A549 (cell line): ENCODE results near the gene SRPRA. TPM values are rescaled to one million over a fixed set of nuclear protein-coding genes. Genes with fewer than 3 reads are reported as not detected.

Source experiments
- ATAC-seq, 2 experiments: fragments of 200-7000 bp in 1 of 2; fragments of >200 bp in 1 of 2; cut with Nextera tagmentation in 1 of 2; cut with Tn5 transposase in 1 of 2; 3 replicates each; pipeline versions ENCODE4 v1.8.0 to v1.9.1; 2018 to 2020; ENCODE audit warnings: mild to moderate bottlenecking in 1 of 2, moderate library complexity in 1 of 2
- CTCF ChIA-PET: fragments of 300-600 bp; sonication (Branson Sonifier 250); formaldehyde crosslinking; extraction: SDS; loops from one replicate; lab custom pipeline; 2021; ENCODE audit warnings: antibody characterized with exemption, inconsistent platforms; lab: Yijun Ruan, JAX
- POLR2A ChIA-PET: fragments of 350-600 bp; formaldehyde crosslinking; extraction: SDS; loops from one replicate; lab custom pipeline; 2021; ENCODE audit warnings: antibody characterized with exemption, inconsistent platforms; lab: Yijun Ruan, JAX
- DNase-seq, 2 experiments: peaks; one replicate each; pipeline versions ENCODE4 v3.0.0 to v3.0.0-alpha.2; 2011 to 2016; ENCODE audit warnings: low read depth in 1 of 2, low spot score in 1 of 2
- FAIRE-seq: peaks from 2 replicates; lab custom pipeline; 2011; peaks lifted over from hg19 to GRCh38; lab: Jason Lieb, UNC
- H3K27ac ChIP-seq, 2 experiments: fragments of >200 bp; sonication (Bioruptor Twin); formaldehyde crosslinking; 3 replicates each; pipeline ENCODE4 v1.5.1; 2016 to 2017
- H3K4me1 ChIP-seq: fragments of >200 bp; sonication (Bioruptor Twin); formaldehyde crosslinking; 3 replicates; pipeline ENCODE4 v1.6.1; 2016
- H3K4me2 ChIP-seq: fragments of >200 bp; sonication (Bioruptor Twin); formaldehyde crosslinking; 3 replicates; pipeline ENCODE4 v1.6.1; 2016
- H3K4me3 ChIP-seq: fragments of >200 bp; sonication (Bioruptor Twin); formaldehyde crosslinking; 3 replicates; pipeline ENCODE4 v1.5.1; 2016
- H3K9me3 ChIP-seq: fragments of >200 bp; sonication (Bioruptor Twin); formaldehyde crosslinking; 3 replicates; pipeline ENCODE4 v1.6.1; 2016
- BCL3 ChIP-seq: fragments of >200 bp; sonication (Bioruptor Twin); formaldehyde crosslinking; IDR thresholded peaks from 3 replicates; pipeline ENCODE4 v1.6.1; 2016
- CBX2 ChIP-seq: fragments of 200-600 bp; sonication (generic); IDR thresholded peaks from 2 replicates; pipeline ENCODE4 v1.6.1; 2016; ENCODE audit warnings: low read depth, mild to moderate bottlenecking, borderline replicate concordance
- CEBPB ChIP-seq, 2 experiments: fragments of >200 bp in 1 of 2; sonication (Bioruptor Twin) in 1 of 2; formaldehyde crosslinking in 1 of 2; IDR thresholded peaks; 2 replicates each; pipeline ENCODE4 v1.6.1; 2012 to 2016
- ESRRA ChIP-seq: fragments of 150-350 bp; IDR thresholded peaks from 2 replicates; pipeline ENCODE4 v1.6.1; 2014; ENCODE audit warnings: mild to moderate bottlenecking, low read length, borderline replicate concordance
- FOSB ChIP-seq: fragments of 250-450 bp; sonication (Bioruptor Pico); IDR thresholded peaks from 2 replicates; pipeline ENCODE4 v1.5.0; 2020; ENCODE audit warnings: mild to moderate bottlenecking, moderate library complexity
- FOSL2 ChIP-seq, 2 experiments: fragments of 450-650 bp in 1 of 2; fragments of >200 bp in 1 of 2; sonication (Bioruptor Twin) in 1 of 2; formaldehyde crosslinking; IDR thresholded peaks; 2 replicates each; pipeline versions ENCODE4 v1.5.0 to v1.6.1; 2016 to 2020; ENCODE audit warnings: mild to moderate bottlenecking in 1 of 2, moderate library complexity in 1 of 2
- FOXS1 ChIP-seq: fragments of 250-450 bp; sonication (Bioruptor Pico); IDR thresholded peaks from 2 replicates; pipeline ENCODE4 v1.5.0; 2020; ENCODE audit warnings: mild to moderate bottlenecking, moderate library complexity
- GATA3 ChIP-seq: IDR thresholded peaks from 2 replicates; pipeline ENCODE4 v1.6.1; 2012; ENCODE audit warnings: borderline replicate concordance
- HOXA7 ChIP-seq: fragments of 250-450 bp; sonication (Bioruptor Pico); IDR thresholded peaks from 2 replicates; pipeline ENCODE4 v1.5.0; 2020; ENCODE audit warnings: mild to moderate bottlenecking, moderate library complexity
- HOXB13 ChIP-seq: fragments of 250-450 bp; sonication (Bioruptor Pico); IDR thresholded peaks from 2 replicates; pipeline ENCODE4 v1.5.0; 2020; ENCODE audit warnings: low read depth, mild to moderate bottlenecking, moderate library complexity
- JUNB ChIP-seq: fragments of >200 bp; sonication (Bioruptor Twin); formaldehyde crosslinking; IDR thresholded peaks from 2 replicates; pipeline ENCODE4 v1.6.1; 2016
- KDM1A ChIP-seq: fragments of 200-600 bp; sonication (generic); IDR thresholded peaks from 2 replicates; pipeline ENCODE4 v1.6.1; 2016; ENCODE audit warnings: low read depth, mild to moderate bottlenecking
- MAFK ChIP-seq: fragments of 450-650 bp; IDR thresholded peaks from 2 replicates; pipeline ENCODE4 v1.6.1; 2014; ENCODE audit not compliant: partially characterized antibody
- MAX ChIP-seq: IDR thresholded peaks from 2 replicates; pipeline ENCODE4 v1.6.1; 2012
- MAZ ChIP-seq: fragments of 150-350 bp; IDR thresholded peaks from 2 replicates; pipeline ENCODE4 v1.6.1; 2014; ENCODE audit warnings: antibody characterized with exemption, low read depth, low read length, borderline replicate concordance
- NPAS2 ChIP-seq: fragments of 250-450 bp; sonication (Bioruptor Pico); IDR thresholded peaks from 2 replicates; pipeline ENCODE4 v1.8.0; 2022; ENCODE audit warnings: mild to moderate bottlenecking, moderate library complexity, borderline replicate concordance
- NR3C1 ChIP-seq: fragments of >200 bp; sonication (Bioruptor Twin); formaldehyde crosslinking; IDR thresholded peaks from 3 replicates; pipeline ENCODE4 v1.6.1; 2017
- PHF8 ChIP-seq: fragments of 200-600 bp; sonication (generic); IDR thresholded peaks from 2 replicates; pipeline ENCODE4 v1.6.1; 2016; ENCODE audit warnings: low read depth, mild to moderate bottlenecking, antibody characterized with exemption, moderate library complexity, borderline replicate concordance
- POLR2A ChIP-seq: IDR thresholded peaks from 2 replicates; pipeline ENCODE4 v1.6.1; 2012; ENCODE audit warnings: mild to moderate bottlenecking, low read length
- RNF2 ChIP-seq: fragments of 200-600 bp; sonication (generic); IDR thresholded peaks from 2 replicates; pipeline ENCODE4 v1.6.1; 2016; ENCODE audit warnings: low read depth, mild to moderate bottlenecking, antibody characterized with exemption, moderate library complexity, borderline replicate concordance
- SMC3 ChIP-seq: fragments of >200 bp; sonication (Bioruptor Twin); formaldehyde crosslinking; IDR thresholded peaks from 3 replicates; pipeline ENCODE4 v1.6.1; 2018; ENCODE audit warnings: inconsistent platforms
- SREBF2 ChIP-seq: fragments of 450-650 bp; IDR thresholded peaks from 2 replicates; pipeline ENCODE4 v1.6.1; 2014; ENCODE audit warnings: mild to moderate bottlenecking, moderate library complexity
- USF2 ChIP-seq: fragments of 450-650 bp; IDR thresholded peaks from 2 replicates; pipeline ENCODE4 v1.6.1; 2014; ENCODE audit warnings: antibody characterized with exemption
- ZSCAN20 ChIP-seq: fragments of 250-450 bp; sonication (Bioruptor Pico); IDR thresholded peaks from 2 replicates; pipeline ENCODE4 v1.8.0; 2022; ENCODE audit warnings: mild to moderate bottlenecking, moderate library complexity
- WGBS: methylation state at CpG from one replicate; pipeline ENCODE4 v1.1.6; 2017; ENCODE audit errors: missing lambda C conversion rate; 5-methylcytosine and 5-hydroxymethylcytosine counted together
- polyA plus RNA-seq, 4 experiments: library from polyadenylated mRNA; depleted of rRNA in 3 of 4; stranded (reverse); fragments of >200 nt; fragmentation: RNase III in 1 of 4; extraction: RNeasy Plus Mini Kit Qiagen cat#74134 plus additional on column Dnase treatment in 1 of 4; gene quantifications; 2 replicates in 3 of 4; 3 replicates in 1 of 4; pipeline ENCODE4 v1.2.3, GENCODE V29; 2011 to 2017
- TF ChIP-seq, protein P1 (sequence below): fragments of 200-600 bp; sonication (generic); IDR thresholded peaks from 2 replicates; pipeline ENCODE4 v1.6.1; 2016; ENCODE audit warnings: antibody characterized with exemption, mild to moderate bottlenecking, moderate library complexity
- TF ChIP-seq, protein P2 (sequence below): IDR thresholded peaks from 2 replicates; pipeline ENCODE4 v1.6.1; 2012

Gene SRPRA
- polyA plus RNA-seq, 2 of the 4 experiments (the other 2 are of a cell fraction): 45.1 to 92.2 TPM

- ChIA-PET CTCF (interaction anchor here (0.6 kb wide), 1 partner anchor 18 kb away, joined by 3 read pairs; no protein-coding TSS in a partner anchor), POLR2A (no interaction called here)
- WGBS: 91% methylated on average over 1 of the region's 1 CpG
- ATAC-seq (no peak), DNase-seq (no peak), FAIRE-seq (no peak)
- H3K4me3 ChIP-seq: no peak overlapping the region
- TF ChIP-seq HOXB13 (CRISPR knock-in tag) (no peak), ESRRA (no peak)
- H3K27ac ChIP-seq: no peak overlapping the region
- no peaks in the 10 kb centered on the region for H3K9me3 ChIP-seq
- no peak overlapping the region for H3K4me2 ChIP-seq
- no peaks in the 10 kb centered on the region for H3K4me1 ChIP-seq
Measured at GRCh38 chr11:126317432-126317755, 48.7 kb upstream of the SRPRA start.

- Histone ChIP-seq H3K27ac (no peak overlapping the region), H3K4me1 (no peaks in the 10 kb centered on the region), H3K9me3 (no peaks in the 10 kb centered on the region), H3K4me3 (no peak overlapping the region), H3K4me2 (no peak overlapping the region)
- TF ChIP-seq GATA3: no peak
- TF ChIP-seq CEBPB (IDR thresholded peaks at IDR 0.05): no peak
- TF ChIP-seq POLR2A: no peak
- TF ChIP-seq, protein P1, sequence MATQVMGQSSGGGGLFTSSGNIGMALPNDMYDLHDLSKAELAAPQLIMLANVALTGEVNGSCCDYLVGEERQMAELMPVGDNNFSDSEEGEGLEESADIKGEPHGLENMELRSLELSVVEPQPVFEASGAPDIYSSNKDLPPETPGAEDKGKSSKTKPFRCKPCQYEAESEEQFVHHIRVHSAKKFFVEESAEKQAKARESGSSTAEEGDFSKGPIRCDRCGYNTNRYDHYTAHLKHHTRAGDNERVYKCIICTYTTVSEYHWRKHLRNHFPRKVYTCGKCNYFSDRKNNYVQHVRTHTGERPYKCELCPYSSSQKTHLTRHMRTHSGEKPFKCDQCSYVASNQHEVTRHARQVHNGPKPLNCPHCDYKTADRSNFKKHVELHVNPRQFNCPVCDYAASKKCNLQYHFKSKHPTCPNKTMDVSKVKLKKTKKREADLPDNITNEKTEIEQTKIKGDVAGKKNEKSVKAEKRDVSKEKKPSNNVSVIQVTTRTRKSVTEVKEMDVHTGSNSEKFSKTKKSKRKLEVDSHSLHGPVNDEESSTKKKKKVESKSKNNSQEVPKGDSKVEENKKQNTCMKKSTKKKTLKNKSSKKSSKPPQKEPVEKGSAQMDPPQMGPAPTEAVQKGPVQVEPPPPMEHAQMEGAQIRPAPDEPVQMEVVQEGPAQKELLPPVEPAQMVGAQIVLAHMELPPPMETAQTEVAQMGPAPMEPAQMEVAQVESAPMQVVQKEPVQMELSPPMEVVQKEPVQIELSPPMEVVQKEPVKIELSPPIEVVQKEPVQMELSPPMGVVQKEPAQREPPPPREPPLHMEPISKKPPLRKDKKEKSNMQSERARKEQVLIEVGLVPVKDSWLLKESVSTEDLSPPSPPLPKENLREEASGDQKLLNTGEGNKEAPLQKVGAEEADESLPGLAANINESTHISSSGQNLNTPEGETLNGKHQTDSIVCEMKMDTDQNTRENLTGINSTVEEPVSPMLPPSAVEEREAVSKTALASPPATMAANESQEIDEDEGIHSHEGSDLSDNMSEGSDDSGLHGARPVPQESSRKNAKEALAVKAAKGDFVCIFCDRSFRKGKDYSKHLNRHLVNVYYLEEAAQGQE: no peak
- TF ChIP-seq SMC3: no peak
- TF ChIP-seq MAX: no peak
- TF ChIP-seq KDM1A: no peak
- TF ChIP-seq NR3C1: no peak
- no peak for TF ChIP-seq JUNB
- no peak for TF ChIP-seq SREBF2
- no peak for TF ChIP-seq ESRRA
- no peak for TF ChIP-seq FOSB (CRISPR knock-in tag)
- no peak for TF ChIP-seq NPAS2
- TF ChIP-seq RNF2: no peak
- TF ChIP-seq FOSL2 (IDR thresholded peaks at IDR 0.05): no peak
- TF ChIP-seq FOSL2 (CRISPR knock-in tag; IDR thresholded peaks at IDR 0.05): no peak
- CTCF ChIA-PET: interaction anchor here (0.7 to 1.1 kb wide), 2 partner anchors 23 to 40 kb away, joined by 3 read pairs; no protein-coding TSS in a partner anchor
- POLR2A ChIA-PET: no interaction called here
- whole genome bisulfite sequencing: 77% methylated on average over 5 of the region's 5 CpGs
- no peak for ATAC-seq
- no peak for DNase-seq
- FAIRE-seq: no peak
Measured at GRCh38 chr11:126313826-126314225, 45.1 kb upstream of the SRPRA start.

DNA sequence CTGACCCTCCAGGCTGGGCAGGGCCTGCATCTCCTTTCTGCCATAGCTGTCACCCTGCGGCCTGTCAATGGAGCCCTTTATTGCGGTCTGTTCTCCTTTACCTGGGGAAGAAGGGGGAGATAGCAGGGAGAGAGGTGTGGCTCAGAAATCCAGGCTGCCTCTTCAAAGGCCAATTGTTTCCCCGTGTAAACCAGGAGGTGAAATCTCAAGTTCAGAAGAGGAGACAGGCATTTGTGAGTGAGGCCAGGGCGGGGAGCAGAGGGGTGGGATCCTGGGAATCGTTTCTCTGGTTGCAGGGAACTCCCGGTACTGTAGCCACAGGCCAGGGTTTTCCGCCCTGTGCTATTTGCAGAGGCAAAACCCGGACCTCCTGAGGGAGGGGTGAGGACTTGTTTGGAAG lies 44.3 kb upstream of the SRPRA start:
- Histone ChIP-seq H3K4me3 (no peak overlapping the region), H3K4me1 (no peaks in the 10 kb centered on the region), H3K9me3 (no peaks in the 10 kb centered on the region), H3K4me2 (no peak overlapping the region), H3K27ac (no peak overlapping the region)
- POLR2A ChIA-PET: no interaction called here
- ATAC-seq (no peak), FAIRE-seq (no peak), DNase-seq (no peak)
- CTCF ChIA-PET: no interaction called here
- 71% methylated on average over 8 of the region's 8 CpGs for WGBS
- no peak for TF ChIP-seq ZSCAN20
- TF ChIP-seq POLR2A: no peak
- TF ChIP-seq CBX2: no peak
- TF ChIP-seq FOXS1 (CRISPR knock-in tag): no peak
- no peak for TF ChIP-seq BCL3
- TF ChIP-seq MAZ: no peak
- no peak for TF ChIP-seq USF2
- no peak for TF ChIP-seq FOSB (CRISPR knock-in tag)
- TF ChIP-seq, protein P2, sequence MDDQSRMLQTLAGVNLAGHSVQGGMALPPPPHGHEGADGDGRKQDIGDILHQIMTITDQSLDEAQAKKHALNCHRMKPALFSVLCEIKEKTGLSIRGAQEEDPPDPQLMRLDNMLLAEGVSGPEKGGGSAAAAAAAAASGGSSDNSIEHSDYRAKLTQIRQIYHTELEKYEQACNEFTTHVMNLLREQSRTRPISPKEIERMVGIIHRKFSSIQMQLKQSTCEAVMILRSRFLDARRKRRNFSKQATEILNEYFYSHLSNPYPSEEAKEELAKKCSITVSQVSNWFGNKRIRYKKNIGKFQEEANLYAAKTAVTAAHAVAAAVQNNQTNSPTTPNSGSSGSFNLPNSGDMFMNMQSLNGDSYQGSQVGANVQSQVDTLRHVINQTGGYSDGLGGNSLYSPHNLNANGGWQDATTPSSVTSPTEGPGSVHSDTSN: no peak
- TF ChIP-seq RNF2: no peak
- TF ChIP-seq MAFK: no peak
- no peak for TF ChIP-seq PHF8
- TF ChIP-seq HOXA7 (CRISPR knock-in tag): no peak
- no peak for TF ChIP-seq FOSL2 (IDR thresholded peaks at IDR 0.05)
- TF ChIP-seq FOSL2 (CRISPR knock-in tag; IDR thresholded peaks at IDR 0.05): no peak
- no peak for TF ChIP-seq HOXB13 (CRISPR knock-in tag)
- TF ChIP-seq CEBPB (IDR thresholded peaks at IDR 0.05): no peak
